ENCODE data around the gene DNAH7. TPM values are rescaled to one million over a fixed set of nuclear protein-coding genes. Genes with fewer than 3 reads are reported as not detected.

Gene DNAH7
- total RNA-seq, 1 experiment from 2014 or later: 0.09 TPM

DNA sequence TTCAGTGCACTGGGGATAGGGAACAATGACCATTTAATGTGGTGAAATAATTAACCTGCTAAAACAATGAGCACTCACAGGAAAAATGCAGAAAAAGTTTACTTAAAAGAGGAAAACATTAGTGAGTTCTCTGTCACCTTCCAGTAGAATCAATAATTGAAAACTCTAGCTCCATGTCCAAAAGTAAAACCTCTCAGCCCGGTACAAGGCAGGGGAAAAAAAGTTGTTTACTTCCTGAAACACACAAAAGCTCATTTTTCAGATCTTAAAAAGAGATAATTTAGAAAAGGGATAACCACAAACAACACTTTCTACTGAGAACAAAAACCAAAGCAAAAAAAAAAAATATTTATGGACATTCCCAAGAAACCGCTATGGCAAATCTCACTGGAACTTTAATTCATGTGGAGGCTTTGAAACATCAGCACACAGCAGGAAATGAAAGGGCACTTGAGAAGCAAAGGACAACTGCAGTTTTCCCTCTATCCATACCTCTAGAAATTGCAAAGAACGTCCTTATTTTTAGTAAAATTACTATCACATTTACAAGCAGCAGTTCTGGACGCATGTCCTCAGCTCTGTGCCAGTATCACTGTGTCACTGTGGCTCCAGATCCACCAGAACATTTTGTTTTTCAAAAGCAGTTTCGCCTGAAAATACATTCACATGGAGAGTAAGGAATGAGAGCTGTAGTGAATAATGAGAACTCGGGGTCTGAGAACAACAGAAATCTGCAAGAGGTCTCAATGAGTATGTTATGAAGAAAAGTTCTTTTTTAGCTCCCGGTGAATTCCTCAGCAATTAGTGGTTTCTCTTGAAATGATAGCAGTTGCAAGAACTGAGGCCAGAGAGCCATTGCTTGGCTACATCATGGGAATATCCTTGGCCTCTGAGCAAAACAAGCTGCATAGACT is 44.7 kb upstream of the DNAH7 start:
- no peak for DNase-seq
- no peaks in the 10 kb centered on the region for H3K9me3 Mint-ChIP-seq
- WGBS (ENCODE audit: extremely low coverage, insufficient read length, low lambda C conversion rate): no CpG with 5 or more reads among the region's 7 CpGs

More for the DNA sequence above, 44.7 kb upstream of the DNAH7 start:
- no peak overlapping the region for H3K56ac ChIP-seq (ENCODE audit: insufficient read length, low read depth, low read length)
- no peak overlapping the region for H2AFZ ChIP-seq (ENCODE audit: low read length)
- H3K4me1 Mint-ChIP-seq: peaks cover 40% of the 10 kb centered on the region in 2 experiments
- peak overlapping the region; percentile 92 for H3K27ac ChIP-seq (ENCODE audit: insufficient read length, low read depth, low read length)
- 0 out of 2 replicates have a peak, but pooled peaks cover 2% of the 10 kb centered on the region for H3K4me1 ChIP-seq (ENCODE audit: insufficient read depth, low read length)
- H3K23ac ChIP-seq (ENCODE audit: insufficient read length, low read depth, low read length): no peak overlapping the region
- no peak overlapping the region for H2BK20ac ChIP-seq (ENCODE audit: low read depth, low read length, poor library complexity, severe bottlenecking)
- H3T11ph ChIP-seq (ENCODE audit: low read length): no peak overlapping the region
- H3K9ac ChIP-seq (ENCODE audit: extremely low read depth, insufficient read length, low read length): no peak overlapping the region
- no peaks in the 10 kb centered on the region for H3K23me2 ChIP-seq (ENCODE audit: insufficient read length, low read depth, low read length, poor library complexity, severe bottlenecking)
- no peak overlapping the region for H2BK120ac ChIP-seq (ENCODE audit: low read depth, low read length, poor library complexity, severe bottlenecking)
- H3K79me1 ChIP-seq (ENCODE audit: insufficient read depth, low read depth, low read length, poor library complexity, severe bottlenecking): no peaks in the 10 kb centered on the region
- H3K4me3 Mint-ChIP-seq: peak overlapping the region; percentile 16 to 63; a peak in 3 of 5 replicates
- no peak overlapping the region for H2BK12ac ChIP-seq (ENCODE audit: insufficient read length, low read depth, low read length)
- no peak overlapping the region for H3K4ac ChIP-seq (ENCODE audit: low read depth, low read length)
- no peak overlapping the region for H4K8ac ChIP-seq (replicated peaks; ENCODE audit: insufficient read length, low read depth, low read length)
- no peaks in the 10 kb centered on the region for H3K27me3 ChIP-seq (ENCODE audit: insufficient read depth, low read length)
- no peaks in the 10 kb centered on the region for H3K79me2 ChIP-seq (ENCODE audit: insufficient read depth, low read length)
- H2BK15ac ChIP-seq (ENCODE audit: low read depth, low read length): no peak overlapping the region
- TF ChIP-seq, protein P1, sequence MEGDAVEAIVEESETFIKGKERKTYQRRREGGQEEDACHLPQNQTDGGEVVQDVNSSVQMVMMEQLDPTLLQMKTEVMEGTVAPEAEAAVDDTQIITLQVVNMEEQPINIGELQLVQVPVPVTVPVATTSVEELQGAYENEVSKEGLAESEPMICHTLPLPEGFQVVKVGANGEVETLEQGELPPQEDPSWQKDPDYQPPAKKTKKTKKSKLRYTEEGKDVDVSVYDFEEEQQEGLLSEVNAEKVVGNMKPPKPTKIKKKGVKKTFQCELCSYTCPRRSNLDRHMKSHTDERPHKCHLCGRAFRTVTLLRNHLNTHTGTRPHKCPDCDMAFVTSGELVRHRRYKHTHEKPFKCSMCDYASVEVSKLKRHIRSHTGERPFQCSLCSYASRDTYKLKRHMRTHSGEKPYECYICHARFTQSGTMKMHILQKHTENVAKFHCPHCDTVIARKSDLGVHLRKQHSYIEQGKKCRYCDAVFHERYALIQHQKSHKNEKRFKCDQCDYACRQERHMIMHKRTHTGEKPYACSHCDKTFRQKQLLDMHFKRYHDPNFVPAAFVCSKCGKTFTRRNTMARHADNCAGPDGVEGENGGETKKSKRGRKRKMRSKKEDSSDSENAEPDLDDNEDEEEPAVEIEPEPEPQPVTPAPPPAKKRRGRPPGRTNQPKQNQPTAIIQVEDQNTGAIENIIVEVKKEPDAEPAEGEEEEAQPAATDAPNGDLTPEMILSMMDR (conservative IDR thresholded peaks at IDR 0.05): no peak
- peak overlapping the region; percentile 12 for H3K4me2 ChIP-seq (ENCODE audit: insufficient read depth, insufficient read length, low read length)
- no peaks in the 10 kb centered on the region for H4K20me1 ChIP-seq (ENCODE audit: control insufficient read depth, insufficient read depth, insufficient read length)
- H4K91ac ChIP-seq (ENCODE audit: insufficient read length, low read depth, low read length): no peak overlapping the region
- H4K5ac ChIP-seq (ENCODE audit: insufficient read length, low read depth, low read length): no peak overlapping the region
- H2AK5ac ChIP-seq (ENCODE audit: insufficient read length, low read length): no peak overlapping the region
- no peaks in the 10 kb centered on the region for H3K27me3 Mint-ChIP-seq (ENCODE audit: low read depth)
- no peaks in the 10 kb centered on the region for H3K36me3 Mint-ChIP-seq (ENCODE audit: insufficient read depth in 1 of 3, low read depth in 3 of 3)
- no peak overlapping the region for H3K14ac ChIP-seq (ENCODE audit: insufficient read depth, low read length)
- H2BK5ac ChIP-seq (ENCODE audit: insufficient read length, low read length): no peak overlapping the region
- H3K18ac ChIP-seq (ENCODE audit: insufficient read length, low read depth, low read length): no peak overlapping the region
- peak overlapping the region; percentile 96 to 100 (median 99) for H3K27ac Mint-ChIP-seq
- H3K9me3 ChIP-seq (ENCODE audit: control insufficient read depth, low read depth, low read length): no peaks in the 10 kb centered on the region

Measured in H9 (cell line).